ENCODE results near the gene KCNMA1.
A peak's percentile ranks its signal among the peaks of the same experiment; 100 is the strongest.

The KCNMA1 gene

GRCh38 chr10:77533146-77533886 is 104.3 kb downstream of the KCNMA1 start:
- H3K4me3 ChIP-seq (ENCODE audit: low read depth, low read length), result no peak overlapping the region
- DNase-seq (ENCODE audit: low read depth), result no peak
- no peak for TF ChIP-seq CTCF (IDR thresholded peaks at IDR 0.05; ENCODE audit: insufficient read depth, low read depth, low read length, missing control alignments)

- peak; percentile 24 for DNase-seq (ENCODE audit: low read depth)
- TF ChIP-seq CTCF (IDR thresholded peaks at IDR 0.05; ENCODE audit: insufficient read depth, low read depth, low read length, missing control alignments), result no peak
- no peak overlapping the region for H3K4me3 ChIP-seq (ENCODE audit: low read depth, low read length)
Measured at GRCh38 chr10:77532068-77532467, 105.5 kb downstream of the KCNMA1 start.

- H3K4me3 ChIP-seq (ENCODE audit: low read depth, low read length), result no peak overlapping the region
- DNase-seq (ENCODE audit: low read depth), result peak; percentile 46
- TF ChIP-seq CTCF (IDR thresholded peaks at IDR 0.05; ENCODE audit: insufficient read depth, low read depth, low read length, missing control alignments), result no peak
Measured at GRCh38 chr10:77531441-77532001, 106.1 kb downstream of the KCNMA1 start.

- DNase-seq (ENCODE audit: low read depth), result no peak
- H3K4me3 ChIP-seq (ENCODE audit: low read depth, low read length), result no peak overlapping the region
- no peak for TF ChIP-seq CTCF (IDR thresholded peaks at IDR 0.05; ENCODE audit: insufficient read depth, low read depth, low read length, missing control alignments)
Measured at GRCh38 chr10:77530011-77530410, 107.6 kb downstream of the KCNMA1 start.

- no peak for DNase-seq (ENCODE audit: low read depth)
- no peak overlapping the region for H3K4me3 ChIP-seq (ENCODE audit: low read depth, low read length)
- TF ChIP-seq CTCF (IDR thresholded peaks at IDR 0.05; ENCODE audit: insufficient read depth, low read depth, low read length, missing control alignments), result no peak
Measured at GRCh38 chr10:77529050-77529576, 108.5 kb downstream of the KCNMA1 start.

- H3K4me3 ChIP-seq (ENCODE audit: low read depth, low read length), result no peak overlapping the region
- DNase-seq (ENCODE audit: low read depth), result no peak
- TF ChIP-seq CTCF (IDR thresholded peaks at IDR 0.05; ENCODE audit: insufficient read depth, low read depth, low read length, missing control alignments), result no peak
Measured at GRCh38 chr10:77527839-77528238, 109.8 kb downstream of the KCNMA1 start.

Measured in GM12865 (cell line).